Skeletal muscle satellite cell (primary cell): ENCODE results near the gene SLC4A5.
"Not testable (repeated sequence)": the region's sequence is repeated elsewhere in the genome, so short reads cannot be mapped to it uniquely, and the experiment has no call there.

Source experiments
- H3K27me3 ChIP-seq: 2 replicates; pipeline ENCODE4 v1.7.0; 2013; ENCODE audit warnings: low read length; ENCODE audit not compliant: control insufficient read depth, insufficient read depth
- H3K36me3 ChIP-seq: 2 replicates; pipeline ENCODE4 v1.7.0; 2013; ENCODE audit warnings: mild to moderate bottlenecking, control low read depth, low read length; ENCODE audit not compliant: insufficient read depth
- H3K4me1 ChIP-seq: 2 replicates; pipeline ENCODE4 v1.7.0; 2013; ENCODE audit warnings: low read length; ENCODE audit not compliant: control insufficient read depth, insufficient read depth
- H3K4me2 ChIP-seq: 2 replicates; pipeline ENCODE4 v1.7.0; 2013; ENCODE audit warnings: mild to moderate bottlenecking, low read length
- H3K4me3 ChIP-seq: 2 replicates; pipeline ENCODE4 v1.7.0; 2013; ENCODE audit warnings: low read length
- H3K9ac ChIP-seq: 2 replicates; pipeline ENCODE4 v1.7.0; 2013; ENCODE audit warnings: mild to moderate bottlenecking, low read depth, low read length, moderate library complexity
- H3K9me3 ChIP-seq: replicated peaks from 2 replicates; pipeline ENCODE4 v1.7.0; 2013; ENCODE audit warnings: mild to moderate bottlenecking, control low read depth, low read length

SLC4A5 gene

GRCh38 chr2:74366036-74366435, 22.8 kb upstream of the SLC4A5 start:
- H3K9ac ChIP-seq = no peak overlapping the region
- no peaks in the 10 kb centered on the region for H3K27me3 ChIP-seq
- H3K4me2 ChIP-seq = no peak overlapping the region
- H3K4me3 ChIP-seq = no peak overlapping the region
- no peaks in the 10 kb centered on the region for H3K4me1 ChIP-seq
- H3K36me3 ChIP-seq = peaks cover 97% of the 10 kb centered on the region
- no peaks in the 10 kb centered on the region for H3K9me3 ChIP-seq

- Histone ChIP-seq H3K4me2 (no peak overlapping the region), H3K27me3 (no peaks in the 10 kb centered on the region), H3K36me3 (peaks cover 97% of the 10 kb centered on the region), H3K4me1 (no peaks in the 10 kb centered on the region), H3K9ac (no peak overlapping the region), H3K4me3 (no peak overlapping the region), H3K9me3 (no peaks in the 10 kb centered on the region)
These were observed 21.6 kb upstream of the SLC4A5 start for GRCh38 chr2:74364533-74365505.

GRCh38 chr2:74361327-74361726, 18.1 kb upstream of the SLC4A5 start:
- no peaks in the 10 kb centered on the region for H3K4me1 ChIP-seq
- H3K27me3 ChIP-seq = no peaks in the 10 kb centered on the region
- no peak overlapping the region for H3K9ac ChIP-seq
- H3K4me3 ChIP-seq = no peak overlapping the region
- no peaks in the 10 kb centered on the region for H3K9me3 ChIP-seq
- H3K36me3 ChIP-seq = peaks cover 94% of the 10 kb centered on the region
- no peak overlapping the region for H3K4me2 ChIP-seq

GRCh38 chr2:74357627-74358026, 14.4 kb upstream of the SLC4A5 start:
- Histone ChIP-seq H3K9ac (no peak overlapping the region), H3K36me3 (peaks cover 66% of the 10 kb centered on the region), H3K4me3 (no peak overlapping the region), H3K4me2 (no peak overlapping the region), H3K9me3 (no peaks in the 10 kb centered on the region), H3K4me1 (no peaks in the 10 kb centered on the region), H3K27me3 (no peaks in the 10 kb centered on the region)

- Histone ChIP-seq H3K4me2 (no peak overlapping the region), H3K27me3 (no peaks in the 10 kb centered on the region), H3K9ac (no peak overlapping the region), H3K9me3 (no peaks in the 10 kb centered on the region), H3K4me1 (no peaks in the 10 kb centered on the region), H3K36me3 (no peaks in the 10 kb centered on the region), H3K4me3 (no peak overlapping the region)
These were observed 6.7 kb upstream of the SLC4A5 start for GRCh38 chr2:74349889-74350288.

GRCh38 chr2:74347742-74348141, 4.5 kb upstream of the SLC4A5 start:
- H3K36me3 ChIP-seq = no peaks in the 10 kb centered on the region
- H3K4me1 ChIP-seq = no peaks in the 10 kb centered on the region
- H3K4me2 ChIP-seq = no peak overlapping the region
- H3K9ac ChIP-seq = no peak overlapping the region
- no peak overlapping the region for H3K4me3 ChIP-seq
- no peaks in the 10 kb centered on the region for H3K27me3 ChIP-seq
- no peaks in the 10 kb centered on the region for H3K9me3 ChIP-seq

- Histone ChIP-seq H3K4me1 (no peaks in the 10 kb centered on the region), H3K4me3 (no peak overlapping the region), H3K27me3 (no peaks in the 10 kb centered on the region), H3K9me3 (no peaks in the 10 kb centered on the region), H3K36me3 (no peaks in the 10 kb centered on the region), H3K4me2 (no peak overlapping the region), H3K9ac (no peak overlapping the region)
These were observed 4.1 kb upstream of the SLC4A5 start for GRCh38 chr2:74347303-74347702.

- no peaks in the 10 kb centered on the region for H3K27me3 ChIP-seq
- H3K4me2 ChIP-seq = no peak overlapping the region
- no peak overlapping the region for H3K4me3 ChIP-seq
- H3K9me3 ChIP-seq = no peaks in the 10 kb centered on the region
- H3K4me1 ChIP-seq = no peaks in the 10 kb centered on the region
- H3K9ac ChIP-seq = no peak overlapping the region
- H3K36me3 ChIP-seq = no peaks in the 10 kb centered on the region
These were observed 2.2 kb upstream of the SLC4A5 start for GRCh38 chr2:74345272-74345943.

GRCh38 chr2:74336227-74336626, 7.0 kb downstream of the SLC4A5 start:
- not testable (repeated sequence) for H3K9me3 ChIP-seq, H3K4me1 ChIP-seq, H3K4me3 ChIP-seq, H3K4me2 ChIP-seq, H3K27me3 ChIP-seq, H3K9ac ChIP-seq, H3K36me3 ChIP-seq

- H3K4me1 ChIP-seq = no peaks in the 10 kb centered on the region
- no peaks in the 10 kb centered on the region for H3K9me3 ChIP-seq
- no peaks in the 10 kb centered on the region for H3K36me3 ChIP-seq
- H3K4me2 ChIP-seq = no peak overlapping the region
- no peak overlapping the region for H3K4me3 ChIP-seq
- H3K9ac ChIP-seq = no peak overlapping the region
- no peaks in the 10 kb centered on the region for H3K27me3 ChIP-seq
These were observed 8.3 kb downstream of the SLC4A5 start for GRCh38 chr2:74334931-74335333.

GRCh38 chr2:74333896-74334586, 9.2 kb downstream of the SLC4A5 start:
- no peak overlapping the region for H3K4me2 ChIP-seq
- no peak overlapping the region for H3K9ac ChIP-seq
- H3K36me3 ChIP-seq = no peaks in the 10 kb centered on the region
- H3K4me1 ChIP-seq = no peaks in the 10 kb centered on the region
- no peaks in the 10 kb centered on the region for H3K27me3 ChIP-seq
- H3K4me3 ChIP-seq = no peak overlapping the region
- H3K9me3 ChIP-seq = no peaks in the 10 kb centered on the region
